Measurements from ENCODE around the gene ZNF397. TPM values are rescaled to one million over a fixed set of nuclear protein-coding genes. Genes with fewer than 3 reads are reported as not detected.

Gene ZNF397
- total and polyA plus RNA-seq, 4 donors = 3.8 to 20.0 (median 9.6) TPM

DNA sequence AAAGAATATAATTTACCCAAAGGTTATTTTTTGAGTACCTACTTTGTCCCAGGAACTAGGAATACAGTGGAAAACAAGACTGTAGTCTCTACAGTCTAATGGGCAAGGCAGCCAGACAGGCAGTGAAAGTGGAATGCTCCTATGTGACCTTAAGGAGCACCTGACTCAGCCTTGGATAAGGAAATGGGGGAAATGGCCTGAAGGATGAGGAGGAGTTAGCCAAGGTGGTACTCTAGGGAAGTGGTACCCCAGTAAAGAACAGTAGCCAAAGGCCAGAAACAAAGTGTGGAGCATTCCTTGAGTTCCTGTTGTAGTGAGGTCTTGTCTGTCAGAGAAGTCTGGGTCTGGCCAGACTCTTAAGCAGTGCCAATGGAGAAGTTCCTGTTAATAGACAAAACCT is 6.0 kb downstream of the ZNF397 start:
- H3K4me1 ChIP-seq (ENCODE audit: control insufficient read depth in 4 of 4, insufficient read depth in 4 of 4, low read length in 3 of 4) = peaks cover 0 to 5% (median 0%) of the 10 kb centered on the region in 4 donors
- no peak overlapping the region for H3K9ac ChIP-seq (ENCODE audit: low read depth in 1 of 2, low read length in 2 of 2)
- peaks cover 19 to 83% (median 71%) of the 10 kb centered on the region in 4 donors for H3K36me3 ChIP-seq (ENCODE audit: control insufficient read depth in 4 of 4, insufficient read depth in 3 of 4, low read depth in 1 of 4, low read length in 3 of 4)
- no peak overlapping the region for H3K4me3 ChIP-seq (ENCODE audit: low read depth in 1 of 3, low read length in 3 of 3)
- no peak for DNase-seq (ENCODE audit: low spot score)
- peaks cover 14 to 51% (median 32%) of the 10 kb centered on the region in 4 donors for H3K9me3 ChIP-seq (ENCODE audit: control insufficient read depth in 4 of 4, low read length in 3 of 4)
- no peaks in the 10 kb centered on the region for H3K27me3 ChIP-seq (ENCODE audit: control insufficient read depth in 4 of 4, insufficient read depth in 4 of 4, low read length in 3 of 4)
- TF ChIP-seq HNF4A (conservative IDR thresholded peaks at IDR 0.05) = no peak
- TF ChIP-seq GABPA (IDR thresholded peaks at IDR 0.05 in 1 of 2, conservative IDR thresholded peaks at IDR 0.05 in 1 of 2) = no peak
- TF ChIP-seq, protein P1, sequence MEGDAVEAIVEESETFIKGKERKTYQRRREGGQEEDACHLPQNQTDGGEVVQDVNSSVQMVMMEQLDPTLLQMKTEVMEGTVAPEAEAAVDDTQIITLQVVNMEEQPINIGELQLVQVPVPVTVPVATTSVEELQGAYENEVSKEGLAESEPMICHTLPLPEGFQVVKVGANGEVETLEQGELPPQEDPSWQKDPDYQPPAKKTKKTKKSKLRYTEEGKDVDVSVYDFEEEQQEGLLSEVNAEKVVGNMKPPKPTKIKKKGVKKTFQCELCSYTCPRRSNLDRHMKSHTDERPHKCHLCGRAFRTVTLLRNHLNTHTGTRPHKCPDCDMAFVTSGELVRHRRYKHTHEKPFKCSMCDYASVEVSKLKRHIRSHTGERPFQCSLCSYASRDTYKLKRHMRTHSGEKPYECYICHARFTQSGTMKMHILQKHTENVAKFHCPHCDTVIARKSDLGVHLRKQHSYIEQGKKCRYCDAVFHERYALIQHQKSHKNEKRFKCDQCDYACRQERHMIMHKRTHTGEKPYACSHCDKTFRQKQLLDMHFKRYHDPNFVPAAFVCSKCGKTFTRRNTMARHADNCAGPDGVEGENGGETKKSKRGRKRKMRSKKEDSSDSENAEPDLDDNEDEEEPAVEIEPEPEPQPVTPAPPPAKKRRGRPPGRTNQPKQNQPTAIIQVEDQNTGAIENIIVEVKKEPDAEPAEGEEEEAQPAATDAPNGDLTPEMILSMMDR (IDR thresholded peaks at IDR 0.05; ENCODE audit: low read depth, low read length, missing input control) = no peak
- TF ChIP-seq, protein P2, sequence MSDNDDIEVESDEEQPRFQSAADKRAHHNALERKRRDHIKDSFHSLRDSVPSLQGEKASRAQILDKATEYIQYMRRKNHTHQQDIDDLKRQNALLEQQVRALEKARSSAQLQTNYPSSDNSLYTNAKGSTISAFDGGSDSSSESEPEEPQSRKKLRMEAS (IDR thresholded peaks at IDR 0.05) = no peak
- TF ChIP-seq HNF4G (IDR thresholded peaks at IDR 0.05) = no peak
- TF ChIP-seq, protein P3, sequence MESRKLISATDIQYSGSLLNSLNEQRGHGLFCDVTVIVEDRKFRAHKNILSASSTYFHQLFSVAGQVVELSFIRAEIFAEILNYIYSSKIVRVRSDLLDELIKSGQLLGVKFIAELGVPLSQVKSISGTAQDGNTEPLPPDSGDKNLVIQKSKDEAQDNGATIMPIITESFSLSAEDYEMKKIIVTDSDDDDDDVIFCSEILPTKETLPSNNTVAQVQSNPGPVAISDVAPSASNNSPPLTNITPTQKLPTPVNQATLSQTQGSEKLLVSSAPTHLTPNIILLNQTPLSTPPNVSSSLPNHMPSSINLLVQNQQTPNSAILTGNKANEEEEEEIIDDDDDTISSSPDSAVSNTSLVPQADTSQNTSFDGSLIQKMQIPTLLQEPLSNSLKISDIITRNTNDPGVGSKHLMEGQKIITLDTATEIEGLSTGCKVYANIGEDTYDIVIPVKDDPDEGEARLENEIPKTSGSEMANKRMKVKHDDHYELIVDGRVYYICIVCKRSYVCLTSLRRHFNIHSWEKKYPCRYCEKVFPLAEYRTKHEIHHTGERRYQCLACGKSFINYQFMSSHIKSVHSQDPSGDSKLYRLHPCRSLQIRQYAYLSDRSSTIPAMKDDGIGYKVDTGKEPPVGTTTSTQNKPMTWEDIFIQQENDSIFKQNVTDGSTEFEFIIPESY (IDR thresholded peaks at IDR 0.05) = no peak
- no peak for TF ChIP-seq FOXA1 (IDR thresholded peaks at IDR 0.05)
- TF ChIP-seq RXRA (IDR thresholded peaks at IDR 0.05) = no peak
- TF ChIP-seq, protein P4, sequence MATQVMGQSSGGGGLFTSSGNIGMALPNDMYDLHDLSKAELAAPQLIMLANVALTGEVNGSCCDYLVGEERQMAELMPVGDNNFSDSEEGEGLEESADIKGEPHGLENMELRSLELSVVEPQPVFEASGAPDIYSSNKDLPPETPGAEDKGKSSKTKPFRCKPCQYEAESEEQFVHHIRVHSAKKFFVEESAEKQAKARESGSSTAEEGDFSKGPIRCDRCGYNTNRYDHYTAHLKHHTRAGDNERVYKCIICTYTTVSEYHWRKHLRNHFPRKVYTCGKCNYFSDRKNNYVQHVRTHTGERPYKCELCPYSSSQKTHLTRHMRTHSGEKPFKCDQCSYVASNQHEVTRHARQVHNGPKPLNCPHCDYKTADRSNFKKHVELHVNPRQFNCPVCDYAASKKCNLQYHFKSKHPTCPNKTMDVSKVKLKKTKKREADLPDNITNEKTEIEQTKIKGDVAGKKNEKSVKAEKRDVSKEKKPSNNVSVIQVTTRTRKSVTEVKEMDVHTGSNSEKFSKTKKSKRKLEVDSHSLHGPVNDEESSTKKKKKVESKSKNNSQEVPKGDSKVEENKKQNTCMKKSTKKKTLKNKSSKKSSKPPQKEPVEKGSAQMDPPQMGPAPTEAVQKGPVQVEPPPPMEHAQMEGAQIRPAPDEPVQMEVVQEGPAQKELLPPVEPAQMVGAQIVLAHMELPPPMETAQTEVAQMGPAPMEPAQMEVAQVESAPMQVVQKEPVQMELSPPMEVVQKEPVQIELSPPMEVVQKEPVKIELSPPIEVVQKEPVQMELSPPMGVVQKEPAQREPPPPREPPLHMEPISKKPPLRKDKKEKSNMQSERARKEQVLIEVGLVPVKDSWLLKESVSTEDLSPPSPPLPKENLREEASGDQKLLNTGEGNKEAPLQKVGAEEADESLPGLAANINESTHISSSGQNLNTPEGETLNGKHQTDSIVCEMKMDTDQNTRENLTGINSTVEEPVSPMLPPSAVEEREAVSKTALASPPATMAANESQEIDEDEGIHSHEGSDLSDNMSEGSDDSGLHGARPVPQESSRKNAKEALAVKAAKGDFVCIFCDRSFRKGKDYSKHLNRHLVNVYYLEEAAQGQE (IDR thresholded peaks at IDR 0.05) = no peak
- TF ChIP-seq EGR1 (IDR thresholded peaks at IDR 0.05; ENCODE audit: low read depth in 2 of 2) = no peak
- TF ChIP-seq, protein P5, sequence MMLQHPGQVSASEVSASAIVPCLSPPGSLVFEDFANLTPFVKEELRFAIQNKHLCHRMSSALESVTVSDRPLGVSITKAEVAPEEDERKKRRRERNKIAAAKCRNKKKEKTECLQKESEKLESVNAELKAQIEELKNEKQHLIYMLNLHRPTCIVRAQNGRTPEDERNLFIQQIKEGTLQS (IDR thresholded peaks at IDR 0.05) = no peak
- no peak for TF ChIP-seq NR2F2 (IDR thresholded peaks at IDR 0.05)
- TF ChIP-seq YY1 (IDR thresholded peaks at IDR 0.05) = no peak
- TF ChIP-seq FOXA2 (IDR thresholded peaks at IDR 0.05) = no peak
- no peak for TF ChIP-seq JUND (IDR thresholded peaks at IDR 0.05)
- no peak overlapping the region for H3K27ac ChIP-seq (ENCODE audit: low read depth in 1 of 2, low read length in 2 of 2)

All from liver (tissue), 9 donors.